Colon (tissue), 2 donors: ENCODE data around the gene GATC.

Experiments
- FAIRE-seq: peaks from 2 replicates; lab custom pipeline; 2012; peaks lifted over from hg19 to GRCh38; lab: Jason Lieb, UNC
- donor health status: control.
- donor health status: control.

The GATC gene

DNA sequence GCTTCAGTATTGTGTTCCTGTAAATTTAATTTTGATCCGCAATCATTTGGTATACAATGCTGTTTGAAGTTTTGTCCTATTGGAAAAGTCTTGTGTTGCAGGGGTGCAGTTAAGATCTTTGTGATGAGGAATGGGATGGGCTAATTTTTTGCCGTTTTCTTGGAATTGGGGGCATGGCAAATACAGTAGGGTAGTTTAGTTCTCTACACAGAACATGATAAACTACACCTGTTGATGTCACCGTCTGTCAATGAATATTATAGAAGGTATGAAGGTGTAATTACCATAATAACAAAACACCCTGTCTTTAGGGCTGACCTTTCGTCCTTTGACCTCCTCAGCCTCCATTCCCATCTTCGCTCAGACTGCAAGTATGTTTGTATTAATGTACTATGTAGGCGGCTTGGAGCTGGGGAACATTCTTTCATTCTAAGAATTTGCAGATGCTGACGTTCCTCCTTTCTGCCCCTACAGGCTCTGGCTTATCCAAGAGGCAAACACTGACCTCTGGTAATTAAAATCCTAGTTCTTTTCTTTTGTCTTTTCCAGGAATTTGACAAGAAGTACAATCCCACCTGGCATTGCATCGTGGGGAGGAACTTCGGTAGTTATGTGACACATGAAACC is 51.4 kb downstream of the GATC start:
- no peak for FAIRE-seq

DNA sequence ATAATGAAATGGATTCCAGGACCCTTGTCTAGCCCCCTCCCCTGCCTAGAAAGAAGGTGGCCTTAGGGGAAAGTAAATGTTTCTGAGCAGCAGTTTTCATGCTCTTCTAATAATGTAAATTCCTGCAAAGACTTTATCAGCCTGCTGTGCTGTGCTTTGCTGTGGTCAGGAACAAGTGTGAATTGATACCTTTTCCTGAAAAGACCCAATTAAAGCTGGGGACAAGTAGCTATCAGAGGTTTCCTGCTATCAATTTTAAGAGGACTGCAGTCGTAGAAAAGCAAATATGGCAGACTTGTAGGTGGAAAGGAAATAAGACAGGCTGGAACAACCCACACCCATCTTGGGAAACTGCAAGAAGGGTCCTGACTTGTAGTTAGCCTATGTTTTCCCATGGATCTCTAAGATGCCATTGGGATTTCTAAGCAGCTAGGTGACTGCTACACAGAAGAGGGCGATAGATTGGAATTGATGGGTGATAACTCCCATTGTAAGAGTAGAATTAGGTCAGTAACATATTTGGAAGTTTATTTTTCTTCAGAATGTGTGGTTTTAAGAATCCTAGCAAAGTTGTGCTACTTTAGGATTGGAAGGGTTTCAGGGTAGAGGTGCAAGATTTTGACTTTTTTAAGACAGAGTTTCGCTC is 52.7 kb downstream of the GATC start:
- FAIRE-seq: no peak

DNA sequence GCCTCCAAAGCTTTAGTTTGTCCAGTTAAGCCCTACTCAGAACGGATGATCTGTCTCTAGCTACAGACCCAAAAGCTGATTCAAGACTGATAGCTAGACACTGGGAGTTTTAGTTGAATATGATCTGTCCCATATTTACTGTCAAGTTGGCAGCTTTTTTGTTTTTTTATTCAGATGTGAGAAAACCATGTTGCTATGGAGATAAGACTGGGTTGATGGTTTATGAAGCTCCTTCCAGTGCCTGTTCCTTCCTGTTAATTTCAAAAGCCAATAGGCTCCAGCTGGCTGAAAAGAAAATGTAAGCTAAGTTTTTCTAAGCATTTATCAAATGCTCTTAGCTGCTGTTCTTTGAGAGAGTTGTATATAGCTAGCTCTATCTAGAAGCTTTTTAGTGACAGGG is 54.3 kb downstream of the GATC start:
- FAIRE-seq: no peak

DNA sequence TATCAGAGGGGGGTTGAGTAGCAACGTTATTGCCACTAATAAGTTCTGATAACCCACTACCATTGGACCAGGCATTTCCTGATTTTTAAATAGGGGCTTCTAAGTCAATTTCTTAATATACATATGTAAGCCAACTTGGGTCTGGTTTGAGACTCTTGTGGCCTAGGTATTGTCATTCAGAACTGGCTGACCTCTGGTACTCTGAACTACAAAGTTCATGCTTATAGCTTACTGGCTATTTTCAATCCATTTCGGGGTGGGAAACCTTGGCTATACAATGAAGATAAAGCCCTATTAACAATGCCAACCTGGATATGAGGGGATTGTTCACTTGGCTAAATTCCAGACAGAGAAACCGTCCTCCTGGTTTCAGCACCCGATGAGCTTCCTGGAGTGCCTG is 58.3 kb downstream of the GATC start:
- no peak for FAIRE-seq

DNA sequence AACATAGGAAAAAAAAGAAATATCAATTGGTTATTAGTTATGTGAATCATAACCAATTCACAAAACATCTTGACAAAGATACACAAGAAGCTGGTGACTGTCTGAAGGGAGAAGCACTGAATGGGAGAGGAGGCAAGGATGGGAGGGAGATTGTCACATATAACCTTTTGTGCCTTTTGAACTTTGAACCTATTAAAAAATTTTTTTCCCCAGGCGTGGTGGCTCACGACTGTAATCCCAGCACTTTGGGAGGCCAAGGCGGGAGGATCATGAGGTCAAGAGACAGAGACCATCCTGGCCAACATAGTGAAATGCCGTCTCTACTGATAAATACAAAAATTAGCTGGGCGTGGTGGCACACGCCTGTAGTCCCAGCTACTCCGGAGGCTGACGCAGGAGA is 62.3 kb downstream of the GATC start:
- FAIRE-seq: no peak
